Measurements from ENCODE around the gene AGRP. TPM values are rescaled to one million over a fixed set of nuclear protein-coding genes. Genes with fewer than 3 reads are reported as not detected.

AGRP gene
- total and polyA plus RNA-seq, 2 of the 4 experiments (the other 2 are of a cell fraction), result not detected

- TF ChIP-seq, protein P1, sequence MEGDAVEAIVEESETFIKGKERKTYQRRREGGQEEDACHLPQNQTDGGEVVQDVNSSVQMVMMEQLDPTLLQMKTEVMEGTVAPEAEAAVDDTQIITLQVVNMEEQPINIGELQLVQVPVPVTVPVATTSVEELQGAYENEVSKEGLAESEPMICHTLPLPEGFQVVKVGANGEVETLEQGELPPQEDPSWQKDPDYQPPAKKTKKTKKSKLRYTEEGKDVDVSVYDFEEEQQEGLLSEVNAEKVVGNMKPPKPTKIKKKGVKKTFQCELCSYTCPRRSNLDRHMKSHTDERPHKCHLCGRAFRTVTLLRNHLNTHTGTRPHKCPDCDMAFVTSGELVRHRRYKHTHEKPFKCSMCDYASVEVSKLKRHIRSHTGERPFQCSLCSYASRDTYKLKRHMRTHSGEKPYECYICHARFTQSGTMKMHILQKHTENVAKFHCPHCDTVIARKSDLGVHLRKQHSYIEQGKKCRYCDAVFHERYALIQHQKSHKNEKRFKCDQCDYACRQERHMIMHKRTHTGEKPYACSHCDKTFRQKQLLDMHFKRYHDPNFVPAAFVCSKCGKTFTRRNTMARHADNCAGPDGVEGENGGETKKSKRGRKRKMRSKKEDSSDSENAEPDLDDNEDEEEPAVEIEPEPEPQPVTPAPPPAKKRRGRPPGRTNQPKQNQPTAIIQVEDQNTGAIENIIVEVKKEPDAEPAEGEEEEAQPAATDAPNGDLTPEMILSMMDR (conservative IDR thresholded peaks at IDR 0.05; ENCODE audit: low read depth, low read length), result no peak
Measured at GRCh38 chr16:67444259-67445125, 38.9 kb downstream of the AGRP start (continued).

GRCh38 chr16:67443265-67443664, 40.1 kb downstream of the AGRP start:
- H3K79me1 ChIP-seq (ENCODE audit: low read depth in 1 of 2, low read length in 2 of 2), result peaks cover 0 to 59% of the 10 kb centered on the region in 2 experiments; a peak in 2 of 4 replicates
- H4K5ac ChIP-seq (ENCODE audit: low read depth, low read length), result no peak overlapping the region
- H3K4ac ChIP-seq (ENCODE audit: low read depth, low read length), result no peak overlapping the region
- peak overlapping the region; percentile 9 for H2AK9ac ChIP-seq (replicated peaks; ENCODE audit: low read depth, low read length, poor library complexity)
- BruUV-seq (replicated peaks), result no TSS peak
- no peak overlapping the region for H2BK5ac ChIP-seq (ENCODE audit: low read depth, low read length, poor library complexity, severe bottlenecking)
- H2AK5ac ChIP-seq (ENCODE audit: low read depth, low read length), result no peak overlapping the region
- dilution Hi-C loops (cut with HindIII; ENCODE audit: low sequenced_read_pairs, unreplicated experiment) (no loop called here), intact Hi-C loops (cut with micrococcal nuclease) (no loop called here), in situ Hi-C loops (cut with MboI; ENCODE audit: low sequenced_read_pairs) (no loop called here)
- H4K20me1 ChIP-seq (ENCODE audit: insufficient read depth, low read length), result peaks cover 53% of the 10 kb centered on the region
- peaks cover 22% of the 10 kb centered on the region for H3K36me3 ChIP-seq (ENCODE audit: control insufficient read depth, insufficient read depth, low read length)
- POLR2A ChIA-PET (ENCODE audit: unreplicated experiment), result no interaction called here
- H3K18ac ChIP-seq (ENCODE audit: low read depth, low read length), result no peak overlapping the region
- no peak overlapping the region for H2BK20ac ChIP-seq (ENCODE audit: low read depth, low read length)
- no peak overlapping the region for H2AFZ ChIP-seq (replicated peaks; ENCODE audit: low read length, poor library complexity)
- H3K4me1 ChIP-seq (ENCODE audit: control insufficient read depth, insufficient read depth, low read length), result peaks cover 37% of the 10 kb centered on the region
- no peak overlapping the region for H3K56ac ChIP-seq (ENCODE audit: extremely low read depth, insufficient read depth, low read length)
- peaks cover 8% of the 10 kb centered on the region; the same call in 1 of the 2 replicates for H3K9me1 ChIP-seq (ENCODE audit: insufficient read depth, low read length)
- no peak overlapping the region for H4K8ac ChIP-seq (ENCODE audit: low read depth in 2 of 2, low read length in 2 of 2)
- H2BK120ac ChIP-seq (ENCODE audit: low read depth, low read length), result no peak overlapping the region
- no peak overlapping the region for H2BK15ac ChIP-seq (ENCODE audit: low read depth, low read length)
- H3K9me3 ChIP-seq (ENCODE audit: control insufficient read depth, insufficient read depth, low read length), result no peaks in the 10 kb centered on the region
- no peak for ATAC-seq (ENCODE audit: low read depth)
- H3K4me3 ChIP-seq (ENCODE audit: insufficient read depth, low read depth, low read length), result no peak overlapping the region
- no peak overlapping the region for H3K4me2 ChIP-seq (ENCODE audit: low read depth, low read length)
- no peak overlapping the region for H3K14ac ChIP-seq (replicated peaks; ENCODE audit: low read depth, low read length)
- DNase-seq, result no peak
- H4K91ac ChIP-seq (ENCODE audit: insufficient read depth, low read depth, low read length), result no peak overlapping the region
- H3K23ac ChIP-seq (ENCODE audit: low read depth, low read length), result no peak overlapping the region
- CTCF ChIA-PET, result interaction anchor here (0.8 kb wide), 1 partner anchor 9 kb away, joined by 3 read pairs; no protein-coding TSS in a partner anchor
- WGBS, 2 experiments (ENCODE audit: extremely low coverage in 2 of 2, insufficient read length in 1 of 2), result 43% methylated on average over 1 of the region's 6 CpGs; no CpG with 5 or more reads in 1 of the 2 experiments
- no peak overlapping the region for H3K9ac ChIP-seq (ENCODE audit: low read depth, low read length)
- H3K27me3 ChIP-seq (ENCODE audit: control insufficient read depth, insufficient read depth, low read length), result no peaks in the 10 kb centered on the region
- no peak overlapping the region; the same call in 1 of the 2 replicates for H3K27ac ChIP-seq (ENCODE audit: insufficient read depth, low read length)
- no peak for TF ChIP-seq RFX5 (IDR thresholded peaks at IDR 0.05; ENCODE audit: low read depth, low read length)
- no peak for TF ChIP-seq MAFK (IDR thresholded peaks at IDR 0.05; ENCODE audit: low read depth, low read length)
- TF ChIP-seq BHLHE40 (IDR thresholded peaks at IDR 0.05; ENCODE audit: low read depth, low read length), result no peak
- no peak for TF ChIP-seq POLR2A (IDR thresholded peaks at IDR 0.05; ENCODE audit: low read depth, low read length)
- TF ChIP-seq, protein P1 (conservative IDR thresholded peaks at IDR 0.05; ENCODE audit: low read depth, low read length), result no peak
- no peak for TF ChIP-seq MAZ (IDR thresholded peaks at IDR 0.05; ENCODE audit: borderline replicate concordance, low read depth, low read length)
- TF ChIP-seq CHD1 (IDR thresholded peaks at IDR 0.05; ENCODE audit: low read depth, low read length), result no peak
- TF ChIP-seq NFE2L2 (IDR thresholded peaks at IDR 0.05; ENCODE audit: low read depth, low read length), result no peak
- no peak for TF ChIP-seq RAD21 (IDR thresholded peaks at IDR 0.05; ENCODE audit: low read length)
- TF ChIP-seq MXI1 (IDR thresholded peaks at IDR 0.05; ENCODE audit: borderline replicate concordance, low read depth, low read length), result no peak
- TF ChIP-seq FOS (IDR thresholded peaks at IDR 0.05; ENCODE audit: low read depth, low read length), result no peak
